ENCODE results near the gene CHAF1A. TPM values are rescaled to one million over a fixed set of nuclear protein-coding genes. Genes with fewer than 3 reads are reported as not detected.
A peak's percentile ranks its signal among the peaks of the same experiment; 100 is the strongest.

CHAF1A gene
- total and polyA plus RNA-seq, 2 donors (not counting 1 experiment from before 2014, with no cell fraction given) = 5.9 TPM

DNA sequence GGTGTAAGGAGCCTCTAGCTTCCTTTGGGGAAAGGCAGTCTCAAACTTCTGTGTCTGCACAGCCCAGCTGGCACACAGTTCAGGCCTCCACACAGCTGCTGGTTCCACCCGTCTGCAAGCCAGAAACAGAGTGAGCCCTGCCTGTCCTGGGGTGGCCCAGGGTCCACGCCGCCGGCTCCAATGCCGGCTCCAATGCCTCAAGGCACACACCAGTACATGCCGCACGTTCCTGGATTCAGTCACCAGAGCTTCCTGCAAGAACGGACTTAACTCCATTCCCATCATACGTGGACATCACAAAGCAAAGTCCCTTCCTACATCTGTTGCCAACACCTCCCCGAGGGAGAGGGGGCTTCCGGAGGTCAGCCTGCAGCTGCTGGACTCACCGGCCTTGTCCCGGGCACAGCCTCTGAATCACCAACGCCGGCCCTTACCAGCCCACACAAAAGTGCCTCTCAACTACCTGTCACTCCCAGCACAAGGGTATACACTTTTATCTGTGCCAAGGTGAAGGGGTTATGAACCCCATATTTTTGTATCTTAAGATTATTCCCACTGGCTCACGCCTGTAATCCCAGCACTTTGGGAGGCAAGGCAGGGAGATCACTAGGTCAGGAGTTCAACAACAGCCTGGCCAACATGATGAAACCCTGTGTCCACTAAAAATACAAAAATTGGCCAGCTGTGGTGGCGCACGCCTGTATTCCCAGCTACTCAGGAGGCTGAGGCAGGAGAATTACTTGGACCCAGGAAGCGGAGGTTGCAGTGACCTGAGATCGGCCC lies 10.5 kb upstream of the CHAF1A start:
- H3K79me2 ChIP-seq (ENCODE audit: control insufficient read depth, insufficient read depth, low read length) = peaks cover 95% of the 10 kb centered on the region
- H3K4me1 ChIP-seq (ENCODE audit: control insufficient read depth, extremely low read depth, insufficient read depth, low read length) = peaks cover 37% of the 10 kb centered on the region
- peaks cover 6% of the 10 kb centered on the region for H3K36me3 ChIP-seq (ENCODE audit: control insufficient read depth, insufficient read depth, low read length)
- no peaks in the 10 kb centered on the region for H4K20me1 ChIP-seq (ENCODE audit: control insufficient read depth, extremely low read depth, insufficient read depth, low read length)
- DNase-seq (ENCODE audit: low read depth in 2 of 2) = peak; percentile 66 to 89
- H3K4me2 ChIP-seq (ENCODE audit: extremely low read depth, insufficient read depth, low read length) = peak overlapping the region; percentile 73
- no peak for TF ChIP-seq EZH2 (IDR thresholded peaks at IDR 0.05; ENCODE audit: low read length, missing control alignments)
- TF ChIP-seq, protein P1, sequence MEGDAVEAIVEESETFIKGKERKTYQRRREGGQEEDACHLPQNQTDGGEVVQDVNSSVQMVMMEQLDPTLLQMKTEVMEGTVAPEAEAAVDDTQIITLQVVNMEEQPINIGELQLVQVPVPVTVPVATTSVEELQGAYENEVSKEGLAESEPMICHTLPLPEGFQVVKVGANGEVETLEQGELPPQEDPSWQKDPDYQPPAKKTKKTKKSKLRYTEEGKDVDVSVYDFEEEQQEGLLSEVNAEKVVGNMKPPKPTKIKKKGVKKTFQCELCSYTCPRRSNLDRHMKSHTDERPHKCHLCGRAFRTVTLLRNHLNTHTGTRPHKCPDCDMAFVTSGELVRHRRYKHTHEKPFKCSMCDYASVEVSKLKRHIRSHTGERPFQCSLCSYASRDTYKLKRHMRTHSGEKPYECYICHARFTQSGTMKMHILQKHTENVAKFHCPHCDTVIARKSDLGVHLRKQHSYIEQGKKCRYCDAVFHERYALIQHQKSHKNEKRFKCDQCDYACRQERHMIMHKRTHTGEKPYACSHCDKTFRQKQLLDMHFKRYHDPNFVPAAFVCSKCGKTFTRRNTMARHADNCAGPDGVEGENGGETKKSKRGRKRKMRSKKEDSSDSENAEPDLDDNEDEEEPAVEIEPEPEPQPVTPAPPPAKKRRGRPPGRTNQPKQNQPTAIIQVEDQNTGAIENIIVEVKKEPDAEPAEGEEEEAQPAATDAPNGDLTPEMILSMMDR (conservative IDR thresholded peaks at IDR 0.05 in 1 of 2, IDR thresholded peaks at IDR 0.05 in 1 of 2; ENCODE audit: low read depth in 1 of 2, low read length in 2 of 2) = no peak
- no peak overlapping the region for H3K9ac ChIP-seq (ENCODE audit: insufficient read depth, low read length)
- H2AFZ ChIP-seq (ENCODE audit: low read length) = no peak overlapping the region
- no peaks in the 10 kb centered on the region for H3K27me3 ChIP-seq (ENCODE audit: control insufficient read depth, insufficient read depth, low read length)
- H3K27ac ChIP-seq (ENCODE audit: insufficient read depth, low read length) = peak overlapping the region; percentile 86
- peak overlapping the region; percentile 3 to 30 (median 16) for H3K4me3 ChIP-seq (replicated peaks in 1 of 4; ENCODE audit: control extremely low read depth in 1 of 4, insufficient read depth in 1 of 4, low read depth in 3 of 4, low read length in 4 of 4)
- no peaks in the 10 kb centered on the region for H3K9me3 ChIP-seq (ENCODE audit: control insufficient read depth, insufficient read depth, low read depth, low read length)

DNA sequence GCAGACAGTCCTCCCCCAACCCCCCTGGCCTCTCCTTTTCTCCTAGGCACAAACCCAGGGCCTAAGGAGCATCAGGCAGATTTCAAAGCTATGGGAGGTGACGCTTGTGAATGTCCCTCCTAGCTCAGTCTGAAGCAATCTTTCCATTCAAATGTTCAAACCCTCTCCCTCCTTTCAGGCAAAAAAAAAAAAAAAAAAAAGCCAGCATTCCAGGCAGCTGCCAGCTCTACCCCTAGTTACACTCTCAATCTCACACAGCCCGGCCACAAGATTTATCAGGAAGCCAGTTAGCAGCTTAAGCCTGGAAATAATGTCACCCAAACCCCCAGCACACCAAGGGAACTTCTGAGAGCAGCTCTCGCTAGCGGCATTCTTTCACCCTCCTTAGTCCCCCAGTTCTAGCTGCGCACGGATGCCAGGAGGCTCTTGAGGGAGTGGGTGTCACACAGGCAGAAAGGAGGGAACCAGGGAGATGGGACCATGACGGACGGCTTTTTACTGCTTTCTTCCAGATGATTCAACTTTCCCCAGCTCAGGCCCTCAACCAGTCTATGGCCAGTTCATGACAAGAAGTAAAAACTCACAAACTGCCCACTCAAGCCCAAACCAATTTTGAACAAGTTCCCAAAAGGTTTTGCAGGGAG lies 8.4 kb upstream of the CHAF1A start:
- no peak overlapping the region for H3K9ac ChIP-seq (ENCODE audit: insufficient read depth, low read length)
- peaks cover 96% of the 10 kb centered on the region for H3K79me2 ChIP-seq (ENCODE audit: control insufficient read depth, insufficient read depth, low read length)
- no peaks in the 10 kb centered on the region for H3K9me3 ChIP-seq (ENCODE audit: control insufficient read depth, insufficient read depth, low read depth, low read length)
- no peak for TF ChIP-seq EZH2 (IDR thresholded peaks at IDR 0.05; ENCODE audit: low read length, missing control alignments)
- TF ChIP-seq, protein P1 (conservative IDR thresholded peaks at IDR 0.05 in 1 of 2, IDR thresholded peaks at IDR 0.05 in 1 of 2; ENCODE audit: low read depth in 1 of 2, low read length in 2 of 2) = no peak
- no peaks in the 10 kb centered on the region for H4K20me1 ChIP-seq (ENCODE audit: control insufficient read depth, extremely low read depth, insufficient read depth, low read length)
- DNase-seq (ENCODE audit: low read depth in 2 of 2) = peak; percentile 54 to 77
- peaks cover 6% of the 10 kb centered on the region for H3K36me3 ChIP-seq (ENCODE audit: control insufficient read depth, insufficient read depth, low read length)
- peak overlapping the region; percentile 3 for H3K27ac ChIP-seq (ENCODE audit: insufficient read depth, low read length)
- H3K4me1 ChIP-seq (ENCODE audit: control insufficient read depth, extremely low read depth, insufficient read depth, low read length) = peaks cover 38% of the 10 kb centered on the region
- H2AFZ ChIP-seq (ENCODE audit: low read length) = no peak overlapping the region
- H3K4me3 ChIP-seq (replicated peaks in 1 of 4; ENCODE audit: control extremely low read depth in 1 of 4, insufficient read depth in 1 of 4, low read depth in 3 of 4, low read length in 4 of 4) = peak overlapping the region in 2 of 4 experiments; percentile 12 to 34
- H3K4me2 ChIP-seq (ENCODE audit: extremely low read depth, insufficient read depth, low read length) = peak overlapping the region; percentile 44
- H3K27me3 ChIP-seq (ENCODE audit: control insufficient read depth, insufficient read depth, low read length) = no peaks in the 10 kb centered on the region

DNA sequence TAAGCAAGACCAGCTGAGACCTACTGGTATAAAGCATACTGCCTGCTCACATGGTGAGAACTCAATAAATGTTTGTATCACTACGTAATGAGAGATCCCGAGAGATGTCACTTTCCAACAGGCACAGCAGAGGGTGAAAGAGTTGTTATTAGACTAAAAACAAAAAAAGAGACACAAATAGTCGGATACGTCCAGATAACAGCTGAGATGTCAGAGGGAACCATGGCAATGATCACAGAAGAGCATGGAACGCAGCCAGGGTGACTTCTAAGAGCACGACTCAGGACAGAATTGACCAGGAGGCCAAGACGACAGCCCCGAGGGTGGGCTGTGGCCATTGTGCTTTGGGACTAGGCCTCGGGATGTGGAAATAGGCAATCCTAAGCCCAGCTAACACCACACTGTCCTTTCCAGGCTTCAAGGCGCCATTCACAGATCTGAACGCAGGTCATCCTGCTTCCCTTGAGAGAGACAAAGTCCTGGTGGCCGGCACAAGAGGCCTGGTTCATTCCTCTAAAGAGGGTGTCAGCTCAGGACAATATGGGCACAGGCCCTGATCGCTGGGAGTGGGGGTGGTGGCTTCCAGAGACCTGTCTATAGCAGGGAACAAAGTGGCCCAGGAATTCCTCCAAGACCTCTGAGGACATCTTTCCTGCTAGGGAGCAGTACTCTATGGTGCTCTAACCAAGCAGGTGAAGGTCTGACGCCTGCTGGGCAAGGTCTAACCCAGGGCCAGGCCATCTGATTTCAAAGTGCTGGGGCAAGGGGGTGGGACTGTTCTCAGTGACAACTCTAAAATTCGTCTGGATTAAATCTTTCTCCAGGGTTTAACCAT lies 5.3 kb upstream of the CHAF1A start:
- peaks cover 15% of the 10 kb centered on the region for H3K4me1 ChIP-seq (ENCODE audit: control insufficient read depth, extremely low read depth, insufficient read depth, low read length)
- no peaks in the 10 kb centered on the region for H4K20me1 ChIP-seq (ENCODE audit: control insufficient read depth, extremely low read depth, insufficient read depth, low read length)
- H3K36me3 ChIP-seq (ENCODE audit: control insufficient read depth, insufficient read depth, low read length) = peaks cover 2% of the 10 kb centered on the region
- no peak for TF ChIP-seq EZH2 (IDR thresholded peaks at IDR 0.05; ENCODE audit: low read length, missing control alignments)
- TF ChIP-seq, protein P1 (conservative IDR thresholded peaks at IDR 0.05 in 1 of 2, IDR thresholded peaks at IDR 0.05 in 1 of 2; ENCODE audit: low read depth in 1 of 2, low read length in 2 of 2) = no peak
- H3K27ac ChIP-seq (ENCODE audit: insufficient read depth, low read length) = peak overlapping the region; percentile 22
- H3K27me3 ChIP-seq (ENCODE audit: control insufficient read depth, insufficient read depth, low read length) = no peaks in the 10 kb centered on the region
- DNase-seq (ENCODE audit: low read depth in 2 of 2) = no peak
- no peaks in the 10 kb centered on the region for H3K9me3 ChIP-seq (ENCODE audit: control insufficient read depth, insufficient read depth, low read depth, low read length)
- H3K4me2 ChIP-seq (ENCODE audit: extremely low read depth, insufficient read depth, low read length) = peak overlapping the region; percentile 28
- no peak overlapping the region for H2AFZ ChIP-seq (ENCODE audit: low read length)
- no peak overlapping the region for H3K9ac ChIP-seq (ENCODE audit: insufficient read depth, low read length)
- peak overlapping the region in 2 of 4 experiments; percentile 3 to 22 for H3K4me3 ChIP-seq (replicated peaks in 1 of 4; ENCODE audit: control extremely low read depth in 1 of 4, insufficient read depth in 1 of 4, low read depth in 3 of 4, low read length in 4 of 4)
- peaks cover 76% of the 10 kb centered on the region for H3K79me2 ChIP-seq (ENCODE audit: control insufficient read depth, insufficient read depth, low read length)
